ENCODE measurements around the gene MBD2. TPM values are rescaled to one million over a fixed set of nuclear protein-coding genes. Genes with fewer than 3 reads are reported as not detected.

The MBD2 gene
- total and polyA plus RNA-seq, 2 donors from 2014 or later: 79.1 to 123 TPM

DNA sequence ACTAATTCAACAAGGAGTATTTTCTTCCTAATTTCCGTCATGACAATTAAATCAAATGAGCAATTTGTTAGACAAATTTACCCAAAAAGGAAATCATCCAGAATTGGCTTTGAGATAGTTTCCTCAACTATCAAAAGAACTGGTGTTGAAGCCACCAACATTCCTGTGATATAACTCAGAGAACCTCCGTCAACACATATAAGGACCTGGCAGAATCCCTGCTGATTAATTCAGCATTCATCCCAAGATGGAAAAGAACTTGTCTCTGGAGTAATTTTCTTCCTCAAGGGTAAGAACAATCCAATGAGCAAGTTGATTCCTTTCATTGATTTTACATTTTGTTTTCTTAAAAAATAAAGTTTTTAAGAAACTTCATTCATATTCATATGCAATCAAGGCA, 62.0 kb downstream of the MBD2 start:
- Histone ChIP-seq H3K27ac (ENCODE audit: low read depth in 2 of 2, low read length in 2 of 2) (no peak overlapping the region), H3K9me3 (ENCODE audit: control insufficient read depth in 2 of 3, insufficient read depth in 1 of 3, low read length in 3 of 3) (no peaks in the 10 kb centered on the region), H3K9ac (ENCODE audit: low read length in 3 of 3) (no peak overlapping the region), H3K4me1 (ENCODE audit: control insufficient read depth in 2 of 3, insufficient read depth in 2 of 3, low read depth in 1 of 3, low read length in 3 of 3) (peaks cover 0 to 2% (median 0%) of the 10 kb centered on the region in 3 donors), H3K36me3 (ENCODE audit: control insufficient read depth in 2 of 3, insufficient read depth in 3 of 3, low read length in 3 of 3) (peaks cover 11 to 33% (median 16%) of the 10 kb centered on the region in 3 donors), H3K4me3 (ENCODE audit: low read length in 3 of 3) (no peak overlapping the region), H3K27me3 (ENCODE audit: control insufficient read depth, insufficient read depth, low read length) (no peaks in the 10 kb centered on the region)
- TF ChIP-seq, protein P1, sequence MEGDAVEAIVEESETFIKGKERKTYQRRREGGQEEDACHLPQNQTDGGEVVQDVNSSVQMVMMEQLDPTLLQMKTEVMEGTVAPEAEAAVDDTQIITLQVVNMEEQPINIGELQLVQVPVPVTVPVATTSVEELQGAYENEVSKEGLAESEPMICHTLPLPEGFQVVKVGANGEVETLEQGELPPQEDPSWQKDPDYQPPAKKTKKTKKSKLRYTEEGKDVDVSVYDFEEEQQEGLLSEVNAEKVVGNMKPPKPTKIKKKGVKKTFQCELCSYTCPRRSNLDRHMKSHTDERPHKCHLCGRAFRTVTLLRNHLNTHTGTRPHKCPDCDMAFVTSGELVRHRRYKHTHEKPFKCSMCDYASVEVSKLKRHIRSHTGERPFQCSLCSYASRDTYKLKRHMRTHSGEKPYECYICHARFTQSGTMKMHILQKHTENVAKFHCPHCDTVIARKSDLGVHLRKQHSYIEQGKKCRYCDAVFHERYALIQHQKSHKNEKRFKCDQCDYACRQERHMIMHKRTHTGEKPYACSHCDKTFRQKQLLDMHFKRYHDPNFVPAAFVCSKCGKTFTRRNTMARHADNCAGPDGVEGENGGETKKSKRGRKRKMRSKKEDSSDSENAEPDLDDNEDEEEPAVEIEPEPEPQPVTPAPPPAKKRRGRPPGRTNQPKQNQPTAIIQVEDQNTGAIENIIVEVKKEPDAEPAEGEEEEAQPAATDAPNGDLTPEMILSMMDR (IDR thresholded peaks at IDR 0.05; ENCODE audit: borderline replicate concordance, extremely low read depth, insufficient read depth): no peak
- intact Hi-C loops (cut with DNase I): no loop called here
- FAIRE-seq (no peak), DNase-seq (no peak)

DNA sequence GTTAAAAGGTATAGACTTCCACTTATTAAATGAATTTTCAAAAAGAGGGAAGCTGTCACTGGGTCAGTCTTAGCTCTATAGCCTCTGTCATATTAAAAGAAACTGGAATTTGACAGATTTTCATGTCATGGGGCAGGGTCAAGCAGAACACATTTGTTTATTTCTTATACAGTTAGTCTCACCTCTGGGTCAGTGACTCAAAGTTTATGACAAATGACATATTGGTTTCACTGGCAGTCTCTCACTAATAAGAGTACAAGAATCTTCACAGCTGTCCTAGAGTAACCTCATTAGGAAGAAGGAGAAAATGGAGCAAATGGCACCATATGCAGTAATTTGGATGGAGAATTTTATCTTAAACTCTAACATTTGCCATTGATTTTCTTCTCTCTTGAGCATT, 63.2 kb downstream of the MBD2 start:
- H3K9me3 ChIP-seq (ENCODE audit: control insufficient read depth in 2 of 3, insufficient read depth in 1 of 3, low read length in 3 of 3): no peaks in the 10 kb centered on the region
- H3K9ac ChIP-seq (ENCODE audit: low read length in 3 of 3): no peak overlapping the region
- H3K4me3 ChIP-seq (ENCODE audit: low read length in 3 of 3): no peak overlapping the region
- H3K27ac ChIP-seq (ENCODE audit: low read depth in 2 of 2, low read length in 2 of 2): no peak overlapping the region
- H3K36me3 ChIP-seq (ENCODE audit: control insufficient read depth in 2 of 3, insufficient read depth in 3 of 3, low read length in 3 of 3): peaks cover 11 to 33% (median 16%) of the 10 kb centered on the region in 3 donors
- peaks cover 0 to 2% (median 0%) of the 10 kb centered on the region in 3 donors for H3K4me1 ChIP-seq (ENCODE audit: control insufficient read depth in 2 of 3, insufficient read depth in 2 of 3, low read depth in 1 of 3, low read length in 3 of 3)
- intact Hi-C loops (cut with DNase I): no loop called here
- TF ChIP-seq, protein P1 (IDR thresholded peaks at IDR 0.05; ENCODE audit: borderline replicate concordance, extremely low read depth, insufficient read depth): no peak
- DNase-seq (no peak), FAIRE-seq (no peak)
- no peaks in the 10 kb centered on the region for H3K27me3 ChIP-seq (ENCODE audit: control insufficient read depth, insufficient read depth, low read length)

DNA sequence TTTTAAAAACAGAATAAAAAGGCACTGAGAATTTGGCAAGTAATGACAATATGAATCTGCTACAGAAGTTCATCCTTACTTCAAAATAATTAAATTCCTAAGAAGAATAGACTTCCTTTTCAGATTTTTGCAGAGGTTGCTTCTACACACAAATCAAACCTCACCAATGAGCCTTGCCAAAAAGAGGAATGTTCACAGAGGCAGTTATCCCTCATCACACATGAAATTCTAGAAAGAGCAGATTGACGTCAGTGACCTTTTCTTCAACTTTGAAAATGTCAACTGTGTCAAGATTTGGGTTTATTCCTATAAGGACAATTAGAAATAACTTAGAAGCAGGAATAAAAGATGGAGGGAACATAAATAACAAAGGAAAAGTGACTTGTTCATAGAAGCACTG, 64.6 kb downstream of the MBD2 start:
- no peaks in the 10 kb centered on the region for H3K9me3 ChIP-seq (ENCODE audit: control insufficient read depth in 2 of 3, insufficient read depth in 1 of 3, low read length in 3 of 3)
- DNase-seq (no peak), FAIRE-seq (no peak)
- H3K4me1 ChIP-seq (ENCODE audit: control insufficient read depth in 2 of 3, insufficient read depth in 2 of 3, low read depth in 1 of 3, low read length in 3 of 3): peaks cover 0 to 2% (median 0%) of the 10 kb centered on the region in 3 donors
- H3K27ac ChIP-seq (ENCODE audit: low read depth in 2 of 2, low read length in 2 of 2): no peak overlapping the region
- H3K27me3 ChIP-seq (ENCODE audit: control insufficient read depth, insufficient read depth, low read length): no peaks in the 10 kb centered on the region
- no peak overlapping the region for H3K4me3 ChIP-seq (ENCODE audit: low read length in 3 of 3)
- TF ChIP-seq, protein P1 (IDR thresholded peaks at IDR 0.05; ENCODE audit: borderline replicate concordance, extremely low read depth, insufficient read depth): no peak
- intact Hi-C loops (cut with DNase I): no loop called here
- H3K36me3 ChIP-seq (ENCODE audit: control insufficient read depth in 2 of 3, insufficient read depth in 3 of 3, low read length in 3 of 3): peaks cover 11 to 37% (median 18%) of the 10 kb centered on the region in 3 donors
- no peak overlapping the region for H3K9ac ChIP-seq (ENCODE audit: low read length in 3 of 3)
